GM23338 (cell line): ENCODE results near the gene DMD. TPM values are rescaled to one million over a fixed set of nuclear protein-coding genes. Genes with fewer than 3 reads are reported as not detected.

Source experiments
- CREB1 ChIP-seq: fragments of 250-450 bp; sonication (Bioruptor Pico); IDR thresholded peaks from 2 replicates; pipeline ENCODE4 v1.5.0; 2020; ENCODE audit warnings: low read depth, mild to moderate bottlenecking, moderate library complexity
- EZH2 ChIP-seq: fragments of 200-600 bp; sonication (generic); IDR thresholded peaks from one replicate; pipeline ENCODE4 v1.8.0; 2017; ENCODE audit warnings: antibody characterized with exemption, mild to moderate bottlenecking, low read depth; ENCODE audit not compliant: unreplicated experiment
- JUNB ChIP-seq: IDR thresholded peaks from one replicate; pipeline ENCODE4 v1.6.1; 2016; ENCODE audit warnings: antibody characterized with exemption; ENCODE audit not compliant: unreplicated experiment
- NANOG ChIP-seq: IDR thresholded peaks from 2 replicates; pipeline ENCODE4 v1.6.1; 2016; ENCODE audit warnings: antibody characterized with exemption, borderline replicate concordance
- STAT1 ChIP-seq: IDR thresholded peaks from one replicate; pipeline ENCODE4 v1.6.1; 2016; ENCODE audit warnings: antibody characterized with exemption; ENCODE audit not compliant: unreplicated experiment
- ZNF114 ChIP-seq: fragments of 250-450 bp; sonication (Bioruptor Pico); IDR thresholded peaks from 2 replicates; pipeline ENCODE4 v1.5.0; 2020; ENCODE audit warnings: mild to moderate bottlenecking, moderate library complexity
- ZNF331 ChIP-seq: fragments of 250-450 bp; sonication (Bioruptor Pico); IDR thresholded peaks from 2 replicates; pipeline ENCODE4 v1.5.0; 2020; ENCODE audit warnings: low read depth, mild to moderate bottlenecking, moderate library complexity
- polyA plus RNA-seq: library from polyadenylated mRNA; unstranded; fragments of >200 nt; fragmentation: Nextera tagmentation; extraction: Ambion mirVana; gene quantifications from 2 replicates; pipeline ENCODE4 v1.2.1, GENCODE V29; 2016
- total RNA-seq: library from RNA; depleted of rRNA; stranded (reverse); fragments of >200 nt; shearing (Covaris generic); gene quantifications from 2 replicates; pipeline ENCODE4 v1.2.3, GENCODE V29; 2014
- TF ChIP-seq, protein P1 (sequence below): fragments of 250-450 bp; sonication (Bioruptor Pico); IDR thresholded peaks from 2 replicates; pipeline ENCODE4 v1.5.0; 2020; ENCODE audit warnings: mild to moderate bottlenecking, moderate library complexity
- TF ChIP-seq, protein P2 (sequence below): IDR thresholded peaks from 2 replicates; pipeline ENCODE4 v1.6.1; 2016; ENCODE audit warnings: antibody characterized with exemption
- TF ChIP-seq, protein P3 (sequence below), 2 experiments: fragments of 200-600 bp in 1 of 2; sonication (generic) in 1 of 2; conservative IDR thresholded peaks; 2 replicates each; pipeline versions ENCODE4 v1.5.1 to v1.6.1; 2016 to 2017; ENCODE audit warnings: antibody characterized with exemption in 2 of 2, low read depth in 2 of 2, mild to moderate bottlenecking in 2 of 2, moderate library complexity in 1 of 2

DMD gene
- total and polyA plus RNA-seq, 2 experiments from 2014 or later: 4.5 to 7.6 TPM

DNA sequence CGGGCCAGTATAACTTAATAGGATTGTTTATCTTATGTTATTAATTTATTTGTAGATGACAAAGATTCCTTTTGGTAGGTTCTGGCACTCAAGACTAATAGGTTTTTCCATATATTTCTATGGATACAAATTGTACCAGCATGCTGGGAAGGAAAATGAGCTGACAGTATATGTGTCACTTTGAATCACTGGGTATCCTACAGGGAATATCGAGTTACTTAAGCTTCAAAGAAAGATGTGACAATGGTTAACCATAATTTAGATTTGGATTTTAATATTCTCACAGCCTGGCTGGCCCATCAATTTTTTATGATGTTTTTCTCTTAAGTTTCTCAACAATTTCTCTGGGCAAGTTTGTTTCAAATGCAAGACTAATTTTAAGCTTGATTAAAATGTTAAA, 1640.7 kb downstream of the DMD start (continued):
- TF ChIP-seq, protein P1, sequence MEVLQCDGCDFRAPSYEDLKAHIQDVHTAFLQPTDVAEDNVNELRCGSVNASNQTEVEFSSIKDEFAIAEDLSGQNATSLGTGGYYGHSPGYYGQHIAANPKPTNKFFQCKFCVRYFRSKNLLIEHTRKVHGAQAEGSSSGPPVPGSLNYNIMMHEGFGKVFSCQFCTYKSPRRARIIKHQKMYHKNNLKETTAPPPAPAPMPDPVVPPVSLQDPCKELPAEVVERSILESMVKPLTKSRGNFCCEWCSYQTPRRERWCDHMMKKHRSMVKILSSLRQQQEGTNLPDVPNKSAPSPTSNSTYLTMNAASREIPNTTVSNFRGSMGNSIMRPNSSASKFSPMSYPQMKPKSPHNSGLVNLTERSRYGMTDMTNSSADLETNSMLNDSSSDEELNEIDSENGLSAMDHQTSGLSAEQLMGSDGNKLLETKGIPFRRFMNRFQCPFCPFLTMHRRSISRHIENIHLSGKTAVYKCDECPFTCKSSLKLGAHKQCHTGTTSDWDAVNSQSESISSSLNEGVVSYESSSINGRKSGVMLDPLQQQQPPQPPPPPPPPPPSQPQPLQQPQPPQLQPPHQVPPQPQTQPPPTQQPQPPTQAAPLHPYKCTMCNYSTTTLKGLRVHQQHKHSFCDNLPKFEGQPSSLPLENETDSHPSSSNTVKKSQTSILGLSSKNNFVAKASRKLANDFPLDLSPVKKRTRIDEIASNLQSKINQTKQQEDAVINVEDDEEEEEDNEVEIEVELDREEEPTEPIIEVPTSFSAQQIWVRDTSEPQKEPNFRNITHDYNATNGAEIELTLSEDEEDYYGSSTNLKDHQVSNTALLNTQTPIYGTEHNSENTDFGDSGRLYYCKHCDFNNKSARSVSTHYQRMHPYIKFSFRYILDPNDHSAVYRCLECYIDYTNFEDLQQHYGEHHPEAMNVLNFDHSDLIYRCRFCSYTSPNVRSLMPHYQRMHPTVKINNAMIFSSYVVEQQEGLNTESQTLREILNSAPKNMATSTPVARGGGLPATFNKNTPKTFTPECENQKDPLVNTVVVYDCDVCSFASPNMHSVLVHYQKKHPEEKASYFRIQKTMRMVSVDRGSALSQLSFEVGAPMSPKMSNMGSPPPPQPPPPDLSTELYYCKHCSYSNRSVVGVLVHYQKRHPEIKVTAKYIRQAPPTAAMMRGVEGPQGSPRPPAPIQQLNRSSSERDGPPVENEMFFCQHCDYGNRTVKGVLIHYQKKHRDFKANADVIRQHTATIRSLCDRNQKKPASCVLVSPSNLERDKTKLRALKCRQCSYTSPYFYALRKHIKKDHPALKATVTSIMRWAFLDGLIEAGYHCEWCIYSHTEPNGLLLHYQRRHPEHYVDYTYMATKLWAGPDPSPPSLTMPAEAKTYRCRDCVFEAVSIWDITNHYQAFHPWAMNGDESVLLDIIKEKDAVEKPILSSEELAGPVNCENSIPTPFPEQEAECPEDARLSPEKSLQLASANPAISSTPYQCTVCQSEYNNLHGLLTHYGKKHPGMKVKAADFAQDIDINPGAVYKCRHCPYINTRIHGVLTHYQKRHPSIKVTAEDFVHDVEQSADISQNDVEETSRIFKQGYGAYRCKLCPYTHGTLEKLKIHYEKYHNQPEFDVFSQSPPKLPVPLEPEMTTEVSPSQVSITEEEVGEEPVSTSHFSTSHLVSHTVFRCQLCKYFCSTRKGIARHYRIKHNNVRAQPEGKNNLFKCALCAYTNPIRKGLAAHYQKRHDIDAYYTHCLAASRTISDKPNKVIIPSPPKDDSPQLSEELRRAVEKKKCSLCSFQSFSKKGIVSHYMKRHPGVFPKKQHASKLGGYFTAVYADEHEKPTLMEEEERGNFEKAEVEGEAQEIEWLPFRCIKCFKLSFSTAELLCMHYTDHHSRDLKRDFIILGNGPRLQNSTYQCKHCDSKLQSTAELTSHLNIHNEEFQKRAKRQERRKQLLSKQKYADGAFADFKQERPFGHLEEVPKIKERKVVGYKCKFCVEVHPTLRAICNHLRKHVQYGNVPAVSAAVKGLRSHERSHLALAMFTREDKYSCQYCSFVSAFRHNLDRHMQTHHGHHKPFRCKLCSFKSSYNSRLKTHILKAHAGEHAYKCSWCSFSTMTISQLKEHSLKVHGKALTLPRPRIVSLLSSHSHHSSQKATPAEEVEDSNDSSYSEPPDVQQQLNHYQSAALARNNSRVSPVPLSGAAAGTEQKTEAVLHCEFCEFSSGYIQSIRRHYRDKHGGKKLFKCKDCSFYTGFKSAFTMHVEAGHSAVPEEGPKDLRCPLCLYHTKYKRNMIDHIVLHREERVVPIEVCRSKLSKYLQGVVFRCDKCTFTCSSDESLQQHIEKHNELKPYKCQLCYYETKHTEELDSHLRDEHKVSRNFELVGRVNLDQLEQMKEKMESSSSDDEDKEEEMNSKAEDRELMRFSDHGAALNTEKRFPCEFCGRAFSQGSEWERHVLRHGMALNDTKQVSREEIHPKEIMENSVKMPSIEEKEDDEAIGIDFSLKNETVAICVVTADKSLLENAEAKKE: no peak
- no peak for TF ChIP-seq JUNB
- TF ChIP-seq, protein P2, sequence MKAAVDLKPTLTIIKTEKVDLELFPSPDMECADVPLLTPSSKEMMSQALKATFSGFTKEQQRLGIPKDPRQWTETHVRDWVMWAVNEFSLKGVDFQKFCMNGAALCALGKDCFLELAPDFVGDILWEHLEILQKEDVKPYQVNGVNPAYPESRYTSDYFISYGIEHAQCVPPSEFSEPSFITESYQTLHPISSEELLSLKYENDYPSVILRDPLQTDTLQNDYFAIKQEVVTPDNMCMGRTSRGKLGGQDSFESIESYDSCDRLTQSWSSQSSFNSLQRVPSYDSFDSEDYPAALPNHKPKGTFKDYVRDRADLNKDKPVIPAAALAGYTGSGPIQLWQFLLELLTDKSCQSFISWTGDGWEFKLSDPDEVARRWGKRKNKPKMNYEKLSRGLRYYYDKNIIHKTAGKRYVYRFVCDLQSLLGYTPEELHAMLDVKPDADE: no peak
- TF ChIP-seq NANOG: no peak
- no peak for TF ChIP-seq EZH2
- no peak for TF ChIP-seq CREB1 (CRISPR knock-in tag)
- TF ChIP-seq, protein P3, sequence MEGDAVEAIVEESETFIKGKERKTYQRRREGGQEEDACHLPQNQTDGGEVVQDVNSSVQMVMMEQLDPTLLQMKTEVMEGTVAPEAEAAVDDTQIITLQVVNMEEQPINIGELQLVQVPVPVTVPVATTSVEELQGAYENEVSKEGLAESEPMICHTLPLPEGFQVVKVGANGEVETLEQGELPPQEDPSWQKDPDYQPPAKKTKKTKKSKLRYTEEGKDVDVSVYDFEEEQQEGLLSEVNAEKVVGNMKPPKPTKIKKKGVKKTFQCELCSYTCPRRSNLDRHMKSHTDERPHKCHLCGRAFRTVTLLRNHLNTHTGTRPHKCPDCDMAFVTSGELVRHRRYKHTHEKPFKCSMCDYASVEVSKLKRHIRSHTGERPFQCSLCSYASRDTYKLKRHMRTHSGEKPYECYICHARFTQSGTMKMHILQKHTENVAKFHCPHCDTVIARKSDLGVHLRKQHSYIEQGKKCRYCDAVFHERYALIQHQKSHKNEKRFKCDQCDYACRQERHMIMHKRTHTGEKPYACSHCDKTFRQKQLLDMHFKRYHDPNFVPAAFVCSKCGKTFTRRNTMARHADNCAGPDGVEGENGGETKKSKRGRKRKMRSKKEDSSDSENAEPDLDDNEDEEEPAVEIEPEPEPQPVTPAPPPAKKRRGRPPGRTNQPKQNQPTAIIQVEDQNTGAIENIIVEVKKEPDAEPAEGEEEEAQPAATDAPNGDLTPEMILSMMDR (conservative IDR thresholded peaks at IDR 0.05; ENCODE audit: low read depth in 2 of 2): no peak
- no peak for TF ChIP-seq ZNF331
- no peak for TF ChIP-seq ZNF114 (CRISPR knock-in tag)
- no peak for TF ChIP-seq STAT1
